ENCODE measurements around the gene ALMS1. TPM values are rescaled to one million over a fixed set of nuclear protein-coding genes. Genes with fewer than 3 reads are reported as not detected.
A peak's percentile ranks its signal among the peaks of the same experiment; 100 is the strongest.

ALMS1 gene
- total RNA-seq, 1 experiment from 2014 or later, result 19.5 TPM

DNA sequence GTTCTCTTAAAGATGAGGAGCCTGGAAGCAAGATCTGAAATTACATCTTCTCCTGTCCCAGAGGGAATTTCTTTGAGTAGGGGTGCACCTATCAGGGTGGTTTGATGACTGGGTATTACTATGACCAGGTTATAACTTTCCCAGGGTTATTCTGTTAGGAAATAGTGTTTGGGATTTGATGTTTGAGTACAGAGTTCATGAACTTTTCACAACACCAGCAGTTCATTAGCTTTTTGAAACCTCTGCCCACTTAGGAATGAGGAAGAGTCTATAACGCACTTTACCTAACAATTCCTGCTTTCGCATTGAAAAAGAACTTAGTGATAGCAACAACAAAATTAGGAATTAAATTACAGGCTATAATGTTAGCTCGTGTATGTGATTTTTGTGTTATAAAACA lies 58.6 kb downstream of the ALMS1 start:
- H3K27ac ChIP-seq (ENCODE audit: low read length), result no peak overlapping the region
- no peaks in the 10 kb centered on the region for H3K4me1 ChIP-seq (ENCODE audit: control insufficient read depth, insufficient read depth, low read length)
- ChIA-PET POLR2A (no interaction called here), CTCF (no interaction called here)
- H3K9me3 ChIP-seq (ENCODE audit: control insufficient read depth, insufficient read depth, low read depth, low read length), result no peaks in the 10 kb centered on the region
- in situ Hi-C loops (cut with HindIII; ENCODE audit: low pct_unique_long_range_greater_than_20kb, low sequenced_read_pairs), result no loop called here
- H3K4me3 ChIP-seq (ENCODE audit: low read depth in 2 of 2, low read length in 2 of 2), result no peak overlapping the region
- TSS peak; percentile 15 for BruUV-seq (replicated peaks)
- TF ChIP-seq, protein P1, sequence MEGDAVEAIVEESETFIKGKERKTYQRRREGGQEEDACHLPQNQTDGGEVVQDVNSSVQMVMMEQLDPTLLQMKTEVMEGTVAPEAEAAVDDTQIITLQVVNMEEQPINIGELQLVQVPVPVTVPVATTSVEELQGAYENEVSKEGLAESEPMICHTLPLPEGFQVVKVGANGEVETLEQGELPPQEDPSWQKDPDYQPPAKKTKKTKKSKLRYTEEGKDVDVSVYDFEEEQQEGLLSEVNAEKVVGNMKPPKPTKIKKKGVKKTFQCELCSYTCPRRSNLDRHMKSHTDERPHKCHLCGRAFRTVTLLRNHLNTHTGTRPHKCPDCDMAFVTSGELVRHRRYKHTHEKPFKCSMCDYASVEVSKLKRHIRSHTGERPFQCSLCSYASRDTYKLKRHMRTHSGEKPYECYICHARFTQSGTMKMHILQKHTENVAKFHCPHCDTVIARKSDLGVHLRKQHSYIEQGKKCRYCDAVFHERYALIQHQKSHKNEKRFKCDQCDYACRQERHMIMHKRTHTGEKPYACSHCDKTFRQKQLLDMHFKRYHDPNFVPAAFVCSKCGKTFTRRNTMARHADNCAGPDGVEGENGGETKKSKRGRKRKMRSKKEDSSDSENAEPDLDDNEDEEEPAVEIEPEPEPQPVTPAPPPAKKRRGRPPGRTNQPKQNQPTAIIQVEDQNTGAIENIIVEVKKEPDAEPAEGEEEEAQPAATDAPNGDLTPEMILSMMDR (IDR thresholded peaks at IDR 0.05), result no peak
- no peak for TF ChIP-seq TCF7L2 (IDR thresholded peaks at IDR 0.05; ENCODE audit: low read depth, low read length)
- TF ChIP-seq POLR2AphosphoS5 (IDR thresholded peaks at IDR 0.05; ENCODE audit: low read depth, low read length), result no peak
- TF ChIP-seq, protein P2, sequence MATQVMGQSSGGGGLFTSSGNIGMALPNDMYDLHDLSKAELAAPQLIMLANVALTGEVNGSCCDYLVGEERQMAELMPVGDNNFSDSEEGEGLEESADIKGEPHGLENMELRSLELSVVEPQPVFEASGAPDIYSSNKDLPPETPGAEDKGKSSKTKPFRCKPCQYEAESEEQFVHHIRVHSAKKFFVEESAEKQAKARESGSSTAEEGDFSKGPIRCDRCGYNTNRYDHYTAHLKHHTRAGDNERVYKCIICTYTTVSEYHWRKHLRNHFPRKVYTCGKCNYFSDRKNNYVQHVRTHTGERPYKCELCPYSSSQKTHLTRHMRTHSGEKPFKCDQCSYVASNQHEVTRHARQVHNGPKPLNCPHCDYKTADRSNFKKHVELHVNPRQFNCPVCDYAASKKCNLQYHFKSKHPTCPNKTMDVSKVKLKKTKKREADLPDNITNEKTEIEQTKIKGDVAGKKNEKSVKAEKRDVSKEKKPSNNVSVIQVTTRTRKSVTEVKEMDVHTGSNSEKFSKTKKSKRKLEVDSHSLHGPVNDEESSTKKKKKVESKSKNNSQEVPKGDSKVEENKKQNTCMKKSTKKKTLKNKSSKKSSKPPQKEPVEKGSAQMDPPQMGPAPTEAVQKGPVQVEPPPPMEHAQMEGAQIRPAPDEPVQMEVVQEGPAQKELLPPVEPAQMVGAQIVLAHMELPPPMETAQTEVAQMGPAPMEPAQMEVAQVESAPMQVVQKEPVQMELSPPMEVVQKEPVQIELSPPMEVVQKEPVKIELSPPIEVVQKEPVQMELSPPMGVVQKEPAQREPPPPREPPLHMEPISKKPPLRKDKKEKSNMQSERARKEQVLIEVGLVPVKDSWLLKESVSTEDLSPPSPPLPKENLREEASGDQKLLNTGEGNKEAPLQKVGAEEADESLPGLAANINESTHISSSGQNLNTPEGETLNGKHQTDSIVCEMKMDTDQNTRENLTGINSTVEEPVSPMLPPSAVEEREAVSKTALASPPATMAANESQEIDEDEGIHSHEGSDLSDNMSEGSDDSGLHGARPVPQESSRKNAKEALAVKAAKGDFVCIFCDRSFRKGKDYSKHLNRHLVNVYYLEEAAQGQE (IDR thresholded peaks at IDR 0.05; ENCODE audit: insufficient read depth in 1 of 2, low read depth in 2 of 2, low read length in 1 of 2), result no peak
- no peak for TF ChIP-seq SIN3A (IDR thresholded peaks at IDR 0.05; ENCODE audit: borderline replicate concordance, insufficient read depth, low read depth, low read length)
- ATAC-seq, result no peak
- H3K36me3 ChIP-seq (ENCODE audit: control insufficient read depth, insufficient read depth, low read length), result no peaks in the 10 kb centered on the region; the same call in 1 of the 2 replicates
- intact Hi-C loops (cut with micrococcal nuclease; ENCODE audit: unreplicated experiment), result no loop called here
- no peak for DNase-seq (ENCODE audit: low read depth, low spot score)
- no peaks in the 10 kb centered on the region for H3K27me3 ChIP-seq (ENCODE audit: control insufficient read depth, insufficient read depth, low read length)

DNA sequence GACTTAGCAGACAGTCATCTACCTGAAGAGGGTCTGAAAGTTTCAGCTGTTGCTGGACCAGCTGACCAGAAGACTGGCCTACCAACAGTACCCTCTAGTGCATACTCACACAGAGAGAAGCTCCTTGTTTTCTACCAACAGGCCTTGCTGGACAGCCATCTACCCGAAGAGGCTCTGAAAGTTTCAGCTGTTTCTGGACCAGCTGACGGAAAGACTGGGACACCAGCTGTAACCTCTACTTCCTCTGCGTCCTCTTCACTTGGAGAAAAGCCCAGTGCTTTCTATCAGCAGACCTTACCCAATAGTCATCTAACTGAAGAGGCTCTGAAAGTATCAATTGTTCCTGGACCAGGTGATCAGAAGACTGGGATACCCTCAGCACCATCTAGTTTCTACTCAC lies 63.2 kb downstream of the ALMS1 start:
- no peaks in the 10 kb centered on the region for H3K27me3 ChIP-seq (ENCODE audit: control insufficient read depth, insufficient read depth, low read length)
- no peaks in the 10 kb centered on the region for H3K4me1 ChIP-seq (ENCODE audit: control insufficient read depth, insufficient read depth, low read length)
- H3K4me3 ChIP-seq (ENCODE audit: low read depth in 2 of 2, low read length in 2 of 2), result no peak overlapping the region
- H3K9me3 ChIP-seq (ENCODE audit: control insufficient read depth, insufficient read depth, low read depth, low read length), result no peaks in the 10 kb centered on the region
- H3K27ac ChIP-seq (ENCODE audit: low read length), result no peak overlapping the region
- ATAC-seq (no peak), DNase-seq (ENCODE audit: low read depth, low spot score) (no peak)
- no peaks in the 10 kb centered on the region; the same call in 1 of the 2 replicates for H3K36me3 ChIP-seq (ENCODE audit: control insufficient read depth, insufficient read depth, low read length)
- intact Hi-C loops (cut with micrococcal nuclease; ENCODE audit: unreplicated experiment) (no loop called here), in situ Hi-C loops (cut with HindIII; ENCODE audit: low pct_unique_long_range_greater_than_20kb, low sequenced_read_pairs) (no loop called here)
- POLR2A ChIA-PET, result no interaction called here
- TF ChIP-seq POLR2AphosphoS5 (IDR thresholded peaks at IDR 0.05; ENCODE audit: low read depth, low read length) (no peak), SIN3A (IDR thresholded peaks at IDR 0.05; ENCODE audit: borderline replicate concordance, insufficient read depth, low read depth, low read length) (no peak), TCF7L2 (IDR thresholded peaks at IDR 0.05; ENCODE audit: low read depth, low read length) (no peak)
- TF ChIP-seq, protein P1 (IDR thresholded peaks at IDR 0.05), result no peak
- TF ChIP-seq, protein P2 (IDR thresholded peaks at IDR 0.05; ENCODE audit: insufficient read depth in 1 of 2, low read depth in 2 of 2, low read length in 1 of 2), result no peak
- CTCF ChIA-PET, result no interaction called here
- BruUV-seq (replicated peaks), result no TSS peak

Data from Panc1 (cell line).